Prostate gland (tissue), 2 donors: ENCODE results near the gene MPHOSPH8.

Experiments
- POLR2A ChIP-seq: fragments of 450-650 bp; IDR thresholded peaks from one replicate; pipeline ENCODE4 v1.6.1; 2016; ENCODE audit warnings: antibody characterized with exemption, mild to moderate bottlenecking
- POLR2AphosphoS5 ChIP-seq: sonication (generic); formaldehyde crosslinking; IDR thresholded peaks from one replicate; pipeline ENCODE4 v1.6.1; 2017; ENCODE audit warnings: antibody characterized with exemption
- TF ChIP-seq, protein P1 (sequence below), 4 experiments: fragments of 200-600 bp in 2 of 4; fragments of 450-650 bp in 2 of 4; sonication (generic) in 2 of 4; IDR thresholded peaks; 1 replicate in 3 of 4; 2 replicates in 1 of 4; pipeline ENCODE4 v1.5.1; 2016 to 2019; ENCODE audit warnings: antibody characterized with exemption in 4 of 4, mild to moderate bottlenecking in 2 of 4, moderate library complexity in 2 of 4

DNA sequence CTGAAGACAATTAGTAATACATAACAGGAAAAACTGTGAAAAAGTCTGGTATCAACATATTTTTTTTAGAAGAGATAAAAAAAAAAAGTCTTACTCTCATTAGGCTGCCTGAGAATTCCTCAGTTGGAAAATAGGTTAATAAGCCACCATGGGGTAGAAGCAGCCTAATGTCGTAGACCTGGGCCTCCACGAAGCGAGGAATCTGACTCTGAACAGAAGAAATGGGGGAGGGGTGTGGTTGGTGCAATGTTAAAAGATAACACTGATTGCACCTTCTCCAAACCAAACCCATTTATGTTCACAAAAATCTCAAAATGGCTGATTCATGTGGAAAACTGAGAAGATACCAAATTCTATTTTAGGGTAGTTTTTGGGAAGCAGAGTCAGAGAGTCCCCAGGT lies 62.4 kb downstream of the MPHOSPH8 start:
- TF ChIP-seq, protein P1, sequence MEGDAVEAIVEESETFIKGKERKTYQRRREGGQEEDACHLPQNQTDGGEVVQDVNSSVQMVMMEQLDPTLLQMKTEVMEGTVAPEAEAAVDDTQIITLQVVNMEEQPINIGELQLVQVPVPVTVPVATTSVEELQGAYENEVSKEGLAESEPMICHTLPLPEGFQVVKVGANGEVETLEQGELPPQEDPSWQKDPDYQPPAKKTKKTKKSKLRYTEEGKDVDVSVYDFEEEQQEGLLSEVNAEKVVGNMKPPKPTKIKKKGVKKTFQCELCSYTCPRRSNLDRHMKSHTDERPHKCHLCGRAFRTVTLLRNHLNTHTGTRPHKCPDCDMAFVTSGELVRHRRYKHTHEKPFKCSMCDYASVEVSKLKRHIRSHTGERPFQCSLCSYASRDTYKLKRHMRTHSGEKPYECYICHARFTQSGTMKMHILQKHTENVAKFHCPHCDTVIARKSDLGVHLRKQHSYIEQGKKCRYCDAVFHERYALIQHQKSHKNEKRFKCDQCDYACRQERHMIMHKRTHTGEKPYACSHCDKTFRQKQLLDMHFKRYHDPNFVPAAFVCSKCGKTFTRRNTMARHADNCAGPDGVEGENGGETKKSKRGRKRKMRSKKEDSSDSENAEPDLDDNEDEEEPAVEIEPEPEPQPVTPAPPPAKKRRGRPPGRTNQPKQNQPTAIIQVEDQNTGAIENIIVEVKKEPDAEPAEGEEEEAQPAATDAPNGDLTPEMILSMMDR (IDR thresholded peaks at IDR 0.05): no peak
- TF ChIP-seq POLR2A (no peak), POLR2AphosphoS5 (no peak)
